GM12878 (cell line): ENCODE measurements around the gene PLXNB2. TPM values are rescaled to one million over a fixed set of nuclear protein-coding genes. Genes with fewer than 3 reads are reported as not detected.

Source experiments
- ATAC-seq: fragments of 200-7000 bp; cut with Tn5 transposase; 3 replicates; pipeline ENCODE4 v1.9.1; 2020; ENCODE audit warnings: mild to moderate bottlenecking, moderate library complexity
- BruUV-seq: library from RNA; stranded (reverse); fragments of 400-500 nt; replicated peaks from 2 replicates; lab custom pipeline; 2021; lab: Mats Ljungman, UMichigan
- CTCF ChIA-PET: fragments of 300-600 bp; sonication (Branson Sonifier 250); formaldehyde crosslinking; extraction: SDS; loops from one replicate; lab custom pipeline; 2021; ENCODE audit warnings: inconsistent platforms; lab: Yijun Ruan, JAX
- POLR2A ChIA-PET: fragments of 350-600 bp; formaldehyde crosslinking; extraction: SDS; loops from one replicate; lab custom pipeline; 2021; ENCODE audit warnings: inconsistent platforms; lab: Charles Lee
- RAD21 ChIA-PET: fragments of 300-600 bp; sonication (Branson Sonifier 250); formaldehyde crosslinking; loops from one replicate; lab custom pipeline; 2023; ENCODE audit warnings: antibody characterized with exemption; ENCODE audit not compliant: unreplicated experiment; lab: Charles Lee
- SMC1A ChIA-PET: fragments of 300-600 bp; sonication (Branson Sonifier 250); formaldehyde crosslinking; loops from one replicate; lab custom pipeline; 2023; ENCODE audit not compliant: unreplicated experiment, uncharacterized antibody; lab: Charles Lee
- DNase-seq: peaks from one replicate; pipeline ENCODE4 v3.0.0-alpha.2; 2011; ENCODE audit warnings: low read depth, low spot score
- FAIRE-seq: peaks from 3 replicates; lab custom pipeline; 2011; peaks lifted over from hg19 to GRCh38; lab: Jason Lieb, UNC
- H2AFZ ChIP-seq: 2 replicates; pipeline ENCODE4 v1.6.0; 2011; ENCODE audit warnings: low read depth, low read length, control low read depth; ENCODE audit not compliant: control insufficient read depth
- H3K27ac ChIP-seq: 2 replicates; pipeline ENCODE4 v1.5.1; 2011; ENCODE audit warnings: control low read depth; ENCODE audit not compliant: control insufficient read depth, insufficient read depth
- H3K27me3 ChIP-seq, 2 experiments: replicated peaks in 1 of 2; 2 replicates each; pipeline versions ENCODE4 v1.6.0 to v1.6.1; 2011; ENCODE audit warnings: low read length in 1 of 2; ENCODE audit not compliant: control insufficient read depth in 2 of 2, insufficient read depth in 2 of 2
- H3K36me3 ChIP-seq, 2 experiments: 2 replicates each; pipeline ENCODE4 v1.5.1; 2011; ENCODE audit warnings: low read length in 1 of 2; ENCODE audit not compliant: control insufficient read depth in 2 of 2, insufficient read depth in 2 of 2
- H3K4me1 ChIP-seq: 2 replicates; pipeline ENCODE4 v1.6.1; 2011; ENCODE audit warnings: mild to moderate bottlenecking, low read length, moderate library complexity, mixed read lengths; ENCODE audit not compliant: control insufficient read depth, insufficient read depth
- H3K4me2 ChIP-seq: 2 replicates; pipeline ENCODE4 v1.6.0; 2011; ENCODE audit warnings: control low read depth; ENCODE audit not compliant: control insufficient read depth, insufficient read depth
- H3K4me3 ChIP-seq: fragments of 200-600 bp; sonication (generic); 2 replicates; pipeline ENCODE4 v1.5.1; 2016
- H3K79me2 ChIP-seq: 2 replicates; pipeline ENCODE4 v1.6.0; 2011; ENCODE audit warnings: low read length; ENCODE audit not compliant: control insufficient read depth, insufficient read depth
- H3K9ac ChIP-seq: 2 replicates; pipeline ENCODE4 v1.8.0; 2011; ENCODE audit warnings: low read length, control low read depth, mixed read lengths; ENCODE audit not compliant: control insufficient read depth, insufficient read depth
- H3K9me3 ChIP-seq: replicated peaks from 3 replicates; pipeline ENCODE4 v1.5.1; 2011; ENCODE audit warnings: mild to moderate bottlenecking, low read length; ENCODE audit not compliant: control insufficient read depth, insufficient read depth
- H4K20me1 ChIP-seq: 2 replicates; pipeline ENCODE4 v1.6.0; 2011; ENCODE audit not compliant: control insufficient read depth, insufficient read depth
- CHD4 ChIP-seq: fragments of 200-600 bp; sonication (generic); IDR thresholded peaks from 2 replicates; pipeline ENCODE4 v1.6.1; 2016; ENCODE audit warnings: mild to moderate bottlenecking
- DPF2 ChIP-seq: fragments of 450-650 bp; IDR thresholded peaks from 2 replicates; pipeline ENCODE4 v1.6.1; 2017; ENCODE audit warnings: mild to moderate bottlenecking
- FOXM1 ChIP-seq: IDR thresholded peaks from 2 replicates; pipeline ENCODE4 v1.6.1; 2012; ENCODE audit warnings: low read depth, mild to moderate bottlenecking, inconsistent platforms, low read length, moderate library complexity
- GABPA ChIP-seq: IDR thresholded peaks from 2 replicates; pipeline ENCODE4 v1.6.1; 2014; ENCODE audit warnings: antibody characterized with exemption, low read depth, mild to moderate bottlenecking, inconsistent platforms
- KAT2A ChIP-seq: conservative IDR thresholded peaks from 2 replicates; pipeline ENCODE4 v1.6.1; 2011; ENCODE audit warnings: low read depth, low read length; ENCODE audit not compliant: control insufficient read depth
- MXI1 ChIP-seq: fragments of 150-350 bp; IDR thresholded peaks from 2 replicates; pipeline ENCODE4 v1.6.1; 2011; ENCODE audit warnings: low read depth, mild to moderate bottlenecking, inconsistent platforms, low read length, improper control_type of control experiment
- MYB ChIP-seq: fragments of 150-350 bp; IDR thresholded peaks from 2 replicates; pipeline ENCODE4 v1.6.1; 2014; ENCODE audit warnings: mild to moderate bottlenecking, low read depth, low read length, borderline replicate concordance
- MYC ChIP-seq: IDR thresholded peaks from 2 replicates; pipeline ENCODE4 v1.6.1; 2011; ENCODE audit warnings: mild to moderate bottlenecking, low read length, moderate library complexity, inconsistent platforms; ENCODE audit not compliant: insufficient read depth, insufficient replicate concordance, insufficient read length, severe bottlenecking
- NRF1 ChIP-seq: conservative IDR thresholded peaks from 2 replicates; pipeline ENCODE4 v1.6.1; 2011; ENCODE audit warnings: mild to moderate bottlenecking, low read depth, low read length, improper control_type of control experiment
- RAD21 ChIP-seq: IDR thresholded peaks from 2 replicates; pipeline ENCODE4 v1.6.1; 2011; ENCODE audit warnings: mild to moderate bottlenecking, low read depth, low read length, moderate library complexity; ENCODE audit not compliant: insufficient read depth
- RELA ChIP-seq: fragments of 450-650 bp; IDR thresholded peaks from 2 replicates; pipeline ENCODE4 v1.8.0; 2014; ENCODE audit warnings: borderline replicate concordance; ENCODE audit not compliant: partially characterized antibody
- SIX5 ChIP-seq: IDR thresholded peaks from 2 replicates; pipeline ENCODE4 v1.6.1; 2011; ENCODE audit warnings: mild to moderate bottlenecking, low read depth, low read length, moderate library complexity; ENCODE audit not compliant: severe bottlenecking
- WGBS: methylation state at CpG from one replicate; pipeline ENCODE4 v1.1.6; 2016; ENCODE audit warnings: low lambda C conversion rate; ENCODE audit not compliant: insufficient replicate concordance, insufficient coverage; ENCODE audit errors: missing lambda C conversion rate; 5-methylcytosine and 5-hydroxymethylcytosine counted together
- in situ Hi-C: fragments of 300-500 bp; cut with MboI; formaldehyde crosslinking; loops from 9 replicates; pipeline ENCODE4 v1.14.3; 2018; ENCODE audit warnings: mixed read lengths
- intact Hi-C: fragments of 100-400 bp; cut with micrococcal nuclease; formaldehyde crosslinking; loops from one replicate; pipeline ENCODE4 v1.14.2; 2022; ENCODE audit not compliant: unreplicated experiment
- polyA plus RNA-seq, 11 experiments: library from polyadenylated mRNA; depleted of rRNA in 4 of 11; unstranded in 6 of 11; stranded (reverse) in 5 of 11; fragments of >200 nt; fragmentation: Nextera tagmentation in 4 of 11; fragmentation: Illumina TruSeq in 1 of 11; extraction: Ambion mirVana in 4 of 11; extraction: Trizol in 1 of 11; gene quantifications; 1 replicate in 1 of 11; 2 replicates in 10 of 11; pipeline versions ENCODE4 v1.2.1 to v1.2.3, GENCODE V29; 2011 to 2016; ENCODE audit warnings: inconsistent platforms in 2 of 11, missing spikeins in 2 of 11, low read depth in 1 of 11
- total RNA-seq, 4 experiments: library from RNA; depleted of rRNA in 3 of 4; stranded (reverse); fragments of >200 nt in 3 of 4; fragmentation: Illumina TruSeq in 1 of 4; extraction: Trizol in 1 of 4; gene quantifications; 2 replicates each; pipeline versions ENCODE4 v1.2.1 to v1.2.3, GENCODE V29; 2013 to 2021
- TF ChIP-seq, protein P1 (sequence below): fragments of 450-650 bp; IDR thresholded peaks from 2 replicates; pipeline ENCODE4 v1.6.1; 2017; ENCODE audit warnings: mild to moderate bottlenecking
- TF ChIP-seq, protein P2 (sequence below): IDR thresholded peaks from 2 replicates; pipeline ENCODE4 v1.6.1; 2012; ENCODE audit warnings: low read depth, low read length, improper control_type of control experiment

Gene PLXNB2
- total and polyA plus RNA-seq, 10 of the 15 experiments (the other 5 are each of a cell fraction or from before 2014, with no cell fraction given): 0.68 to 134 (median 41.9) TPM

DNA sequence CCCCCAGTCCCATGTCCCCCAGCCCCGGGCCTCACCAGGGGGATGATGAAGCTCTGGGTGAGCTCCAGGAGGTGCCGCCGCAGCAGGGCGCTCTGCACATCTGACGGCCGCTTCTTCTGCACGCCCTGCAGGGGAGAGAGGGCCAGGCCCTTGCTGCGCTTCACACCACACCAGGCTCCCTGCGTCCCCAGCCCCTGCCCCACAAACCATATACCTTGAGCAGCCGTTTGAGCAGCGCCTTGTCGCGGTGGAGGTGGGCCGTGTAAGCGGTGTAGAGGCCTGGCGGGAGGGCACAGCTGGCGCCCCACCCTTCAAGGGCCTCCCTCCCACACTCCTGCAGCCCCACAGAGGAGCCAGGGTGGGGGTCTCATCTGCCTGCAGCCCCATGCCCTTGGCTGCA lies 6.2 kb upstream of the PLXNB2 start:
- no peak for ATAC-seq
- TF ChIP-seq RAD21 (no peak), MXI1 (no peak)
- TF ChIP-seq, protein P1, sequence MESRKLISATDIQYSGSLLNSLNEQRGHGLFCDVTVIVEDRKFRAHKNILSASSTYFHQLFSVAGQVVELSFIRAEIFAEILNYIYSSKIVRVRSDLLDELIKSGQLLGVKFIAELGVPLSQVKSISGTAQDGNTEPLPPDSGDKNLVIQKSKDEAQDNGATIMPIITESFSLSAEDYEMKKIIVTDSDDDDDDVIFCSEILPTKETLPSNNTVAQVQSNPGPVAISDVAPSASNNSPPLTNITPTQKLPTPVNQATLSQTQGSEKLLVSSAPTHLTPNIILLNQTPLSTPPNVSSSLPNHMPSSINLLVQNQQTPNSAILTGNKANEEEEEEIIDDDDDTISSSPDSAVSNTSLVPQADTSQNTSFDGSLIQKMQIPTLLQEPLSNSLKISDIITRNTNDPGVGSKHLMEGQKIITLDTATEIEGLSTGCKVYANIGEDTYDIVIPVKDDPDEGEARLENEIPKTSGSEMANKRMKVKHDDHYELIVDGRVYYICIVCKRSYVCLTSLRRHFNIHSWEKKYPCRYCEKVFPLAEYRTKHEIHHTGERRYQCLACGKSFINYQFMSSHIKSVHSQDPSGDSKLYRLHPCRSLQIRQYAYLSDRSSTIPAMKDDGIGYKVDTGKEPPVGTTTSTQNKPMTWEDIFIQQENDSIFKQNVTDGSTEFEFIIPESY: peak; percentile 72; the same call in 1 of the 2 replicates
- ChIA-PET POLR2A (interaction anchor here (0.6 to 1.6 kb wide), 3 partner anchors 8 to 195 kb away, joined by 3 to 11 read pairs (median 4); no protein-coding TSS in a partner anchor), CTCF (interaction anchor here (0.6 to 1.6 kb wide), 3 partner anchors 10 to 303 kb away, joined by 3 to 9 read pairs (median 3); no protein-coding TSS in a partner anchor), RAD21 (interaction anchor here (1.5 to 2.5 kb wide), 2 partner anchors 9 to 194 kb away, joined by 5 to 13 read pairs; partner anchors contain the start of genes LMF2 and NCAPH2), SMC1A (interaction anchor here (1.5 to 1.6 kb wide), 2 partner anchors 9 to 12 kb away, joined by 5 to 6 read pairs; no protein-coding TSS in a partner anchor)
- no peaks in the 10 kb centered on the region for H3K9me3 ChIP-seq
- FAIRE-seq: no peak
- H3K36me3 ChIP-seq: no peaks in the 10 kb centered on the region
- peak overlapping the region; percentile 99 for H3K4me2 ChIP-seq
- H3K79me2 ChIP-seq: peaks cover 13% of the 10 kb centered on the region
- H3K27me3 ChIP-seq: no peaks in the 10 kb centered on the region
- in situ Hi-C loops: no loop called here
- no peaks in the 10 kb centered on the region for H4K20me1 ChIP-seq
- peak overlapping the region; percentile 70 for H3K4me3 ChIP-seq
- BruUV-seq: no TSS peak
- peak overlapping the region; percentile 94 for H3K27ac ChIP-seq
- peaks cover 22% of the 10 kb centered on the region for H3K4me1 ChIP-seq
- H3K9ac ChIP-seq: peak overlapping the region; percentile 88
- 85% methylated on average over 16 of the region's 17 CpGs for WGBS
- H2AFZ ChIP-seq: no peak overlapping the region
- intact Hi-C loops: no loop called here
- no peak for DNase-seq

DNA sequence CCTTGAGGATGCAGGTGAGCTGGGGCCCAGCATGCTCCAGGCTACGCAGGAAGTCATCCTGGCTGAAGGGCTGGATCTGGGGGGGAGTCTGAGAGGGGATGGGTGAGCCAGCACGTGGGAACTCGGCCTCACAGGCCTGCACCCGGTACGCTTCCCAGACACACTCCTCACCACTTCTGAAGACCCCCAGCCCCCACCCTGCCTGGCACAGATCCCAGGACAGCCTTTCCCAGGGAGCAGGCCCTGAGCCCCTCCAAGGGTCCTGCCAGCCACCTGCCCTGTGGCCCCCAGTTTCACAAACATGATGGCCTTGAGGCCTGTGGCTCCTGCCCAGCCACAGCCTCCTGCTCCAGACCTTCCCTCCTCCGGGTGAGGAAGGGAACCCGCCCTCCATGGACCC lies 5.6 kb upstream of the PLXNB2 start:
- H3K79me2 ChIP-seq: peaks cover 13% of the 10 kb centered on the region
- ChIA-PET SMC1A (no interaction called here), RAD21 (no interaction called here), POLR2A (no interaction called here), CTCF (no interaction called here)
- no TSS peak for BruUV-seq
- DNase-seq: no peak
- peaks cover 28% of the 10 kb centered on the region for H3K4me1 ChIP-seq
- H4K20me1 ChIP-seq: no peaks in the 10 kb centered on the region
- H2AFZ ChIP-seq: no peak overlapping the region
- WGBS: 90% methylated on average over 7 of the region's 7 CpGs
- no peak for FAIRE-seq
- ATAC-seq: no peak
- H3K9me3 ChIP-seq: no peaks in the 10 kb centered on the region
- no peak overlapping the region for H3K27ac ChIP-seq
- intact Hi-C loops (no loop called here), in situ Hi-C loops (no loop called here)
- no peak overlapping the region for H3K4me3 ChIP-seq
- peak overlapping the region; percentile 48; the same call in 1 of the 2 replicates for H3K4me2 ChIP-seq
- no peaks in the 10 kb centered on the region for H3K36me3 ChIP-seq
- no peaks in the 10 kb centered on the region for H3K27me3 ChIP-seq
- no peak overlapping the region; the same call in 1 of the 2 replicates for H3K9ac ChIP-seq
- TF ChIP-seq NRF1: no peak
- no peak for TF ChIP-seq DPF2
- no peak for TF ChIP-seq SIX5
- TF ChIP-seq MYC: no peak
- TF ChIP-seq GABPA: no peak
- TF ChIP-seq MYB: no peak
- TF ChIP-seq KAT2A: no peak
- TF ChIP-seq FOXM1: no peak
- no peak for TF ChIP-seq RELA
- no peak for TF ChIP-seq CHD4
- TF ChIP-seq, protein P2, sequence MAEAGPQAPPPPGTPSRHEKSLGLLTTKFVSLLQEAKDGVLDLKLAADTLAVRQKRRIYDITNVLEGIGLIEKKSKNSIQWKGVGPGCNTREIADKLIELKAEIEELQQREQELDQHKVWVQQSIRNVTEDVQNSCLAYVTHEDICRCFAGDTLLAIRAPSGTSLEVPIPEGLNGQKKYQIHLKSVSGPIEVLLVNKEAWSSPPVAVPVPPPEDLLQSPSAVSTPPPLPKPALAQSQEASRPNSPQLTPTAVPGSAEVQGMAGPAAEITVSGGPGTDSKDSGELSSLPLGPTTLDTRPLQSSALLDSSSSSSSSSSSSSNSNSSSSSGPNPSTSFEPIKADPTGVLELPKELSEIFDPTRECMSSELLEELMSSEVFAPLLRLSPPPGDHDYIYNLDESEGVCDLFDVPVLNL: no peak
